Inflammatory macrophage treated with lipopolysaccharide for 1 hour (primary cell): ENCODE data around the gene LHFPL6.

ENCODE experiments used
- DNase-seq, 2 donors: peaks; one replicate each; pipeline ENCODE4 v3.0.0-alpha.2; 2020 to 2022

LHFPL6 gene

GRCh38 chr13:39509616-39510315 lies 93.2 kb downstream of the LHFPL6 start:
- DNase-seq: no peak

GRCh38 chr13:39506559-39507390 lies 96.2 kb downstream of the LHFPL6 start:
- DNase-seq: no peak

GRCh38 chr13:39505151-39505550 lies 97.8 kb downstream of the LHFPL6 start:
- DNase-seq: no peak

GRCh38 chr13:39503048-39503447 lies 99.9 kb downstream of the LHFPL6 start:
- no peak for DNase-seq

- no peak for DNase-seq
Measured at GRCh38 chr13:39501702-39502324, 101.2 kb downstream of the LHFPL6 start.

- no peak for DNase-seq
Measured at GRCh38 chr13:39499604-39500003, 103.4 kb downstream of the LHFPL6 start.

GRCh38 chr13:39498471-39499114 lies 104.4 kb downstream of the LHFPL6 start:
- no peak for DNase-seq

GRCh38 chr13:39496506-39496905 lies 106.5 kb downstream of the LHFPL6 start:
- DNase-seq: no peak

- no peak for DNase-seq
Measured at GRCh38 chr13:39494633-39495032, 108.4 kb downstream of the LHFPL6 start.

- DNase-seq: no peak
Measured at GRCh38 chr13:39494006-39494405, 109.0 kb downstream of the LHFPL6 start.

GRCh38 chr13:39490136-39490535 lies 112.9 kb downstream of the LHFPL6 start:
- no peak for DNase-seq

GRCh38 chr13:39486758-39487157 lies 116.2 kb downstream of the LHFPL6 start:
- no peak for DNase-seq

- no peak for DNase-seq
Measured at GRCh38 chr13:39485314-39485700, 117.7 kb downstream of the LHFPL6 start.

GRCh38 chr13:39484506-39485313 lies 118.3 kb downstream of the LHFPL6 start:
- no peak for DNase-seq

- no peak for DNase-seq
Measured at GRCh38 chr13:39483326-39483725, 119.7 kb downstream of the LHFPL6 start.

- DNase-seq: no peak
Measured at GRCh38 chr13:39481491-39481890, 121.5 kb downstream of the LHFPL6 start.

- no peak for DNase-seq
Measured at GRCh38 chr13:39474600-39474999, 128.4 kb downstream of the LHFPL6 start.

- no peak for DNase-seq
Measured at GRCh38 chr13:39469676-39470075, 133.3 kb downstream of the LHFPL6 start.

- no peak for DNase-seq
Measured at GRCh38 chr13:39468306-39468705, 134.7 kb downstream of the LHFPL6 start.

GRCh38 chr13:39463611-39464010 lies 139.4 kb downstream of the LHFPL6 start:
- no peak for DNase-seq

- DNase-seq: no peak
Measured at GRCh38 chr13:39462906-39463305, 140.1 kb downstream of the LHFPL6 start.

GRCh38 chr13:39462428-39462827 lies 140.6 kb downstream of the LHFPL6 start:
- DNase-seq: no peak
